Measurements from ENCODE around the gene GSX2.

GSX2 gene

GRCh38 chr4:54144661-54145171 lies 44.8 kb downstream of the GSX2 start:
- in situ Hi-C loops (cut with MboI; ENCODE audit: low pct_unique_long_range_greater_than_20kb, low sequenced_read_pairs) = no loop called here
- peak; percentile 35 for DNase-seq

GRCh38 chr4:54146139-54146538 lies 46.2 kb downstream of the GSX2 start:
- in situ Hi-C loops (cut with MboI; ENCODE audit: low pct_unique_long_range_greater_than_20kb, low sequenced_read_pairs) = no loop called here
- DNase-seq = no peak

- DNase-seq = no peak
- in situ Hi-C loops (cut with MboI; ENCODE audit: low pct_unique_long_range_greater_than_20kb, low sequenced_read_pairs) = no loop called here
Measured at GRCh38 chr4:54149323-54149722, 49.4 kb downstream of the GSX2 start.

Measured in KBM-7 (cell line).